SH-SY5Y (cell line): ENCODE measurements around the gene CCL7.

Experiments used
- GATA2 ChIP-seq: IDR thresholded peaks from 2 replicates; pipeline ENCODE4 v1.6.1; 2011; ENCODE audit warnings: mild to moderate bottlenecking, low read depth, low read length
- GATA3 ChIP-seq: IDR thresholded peaks from 2 replicates; pipeline ENCODE4 v1.6.1; 2011; ENCODE audit warnings: low read depth, mild to moderate bottlenecking, low read length, moderate library complexity

- no peak for TF ChIP-seq GATA3
- no peak for TF ChIP-seq GATA2
Measured at GRCh38 chr17:34312080-34312479, 42.1 kb downstream of the CCL7 start.
